Measurements from ENCODE around the gene FBXL17. TPM values are rescaled to one million over a fixed set of nuclear protein-coding genes. Genes with fewer than 3 reads are reported as not detected.
A peak's percentile ranks its signal among the peaks of the same experiment; 100 is the strongest.

FBXL17 gene
- total and polyA plus RNA-seq, 9 of the 15 experiments (the other 6 are each of a cell fraction or from before 2014, with no cell fraction given): 0.32 to 5.4 (median 1.8) TPM

GRCh38 chr5:108381954-108382783 lies at the start of gene FBXL17 (continued):
- TF ChIP-seq ZNF449 (CRISPR knock-in tag; IDR thresholded peaks at IDR 0.05) (peak; percentile 46; the same call in 1 of the 2 replicates), ZNF224 (CRISPR knock-in tag; IDR thresholded peaks at IDR 0.05) (0 out of 2 replicates have a peak, but pooled peaks have one; percentile 27), OTX1 (CRISPR knock-in tag; IDR thresholded peaks at IDR 0.05) (no peak), SREBF1 (IDR thresholded peaks at IDR 0.05; ENCODE audit: borderline replicate concordance, low read depth, low read length) (no peak), NR2C1 (IDR thresholded peaks at IDR 0.05) (peak; percentile 89), NR2C1 (tag; IDR thresholded peaks at IDR 0.05) (peak; percentile 94), MLX (CRISPR knock-in tag; conservative IDR thresholded peaks at IDR 0.05) (no peak), ZFP36 (IDR thresholded peaks at IDR 0.05; ENCODE audit: low read depth, low read length, partially characterized antibody) (no peak), GABPA (tag; conservative IDR thresholded peaks at IDR 0.05; ENCODE audit: low read depth) (peak; percentile 94), DPF2 (IDR thresholded peaks at IDR 0.05) (peak; percentile 59; the same call in 1 of the 2 replicates), HOXB6 (CRISPR knock-in tag; IDR thresholded peaks at IDR 0.05; ENCODE audit: borderline replicate concordance) (no peak), ZBTB17 (CRISPR knock-in tag; IDR thresholded peaks at IDR 0.05) (peak; percentile 13; the same call in 1 of the 2 replicates)
- TF ChIP-seq, protein P1, sequence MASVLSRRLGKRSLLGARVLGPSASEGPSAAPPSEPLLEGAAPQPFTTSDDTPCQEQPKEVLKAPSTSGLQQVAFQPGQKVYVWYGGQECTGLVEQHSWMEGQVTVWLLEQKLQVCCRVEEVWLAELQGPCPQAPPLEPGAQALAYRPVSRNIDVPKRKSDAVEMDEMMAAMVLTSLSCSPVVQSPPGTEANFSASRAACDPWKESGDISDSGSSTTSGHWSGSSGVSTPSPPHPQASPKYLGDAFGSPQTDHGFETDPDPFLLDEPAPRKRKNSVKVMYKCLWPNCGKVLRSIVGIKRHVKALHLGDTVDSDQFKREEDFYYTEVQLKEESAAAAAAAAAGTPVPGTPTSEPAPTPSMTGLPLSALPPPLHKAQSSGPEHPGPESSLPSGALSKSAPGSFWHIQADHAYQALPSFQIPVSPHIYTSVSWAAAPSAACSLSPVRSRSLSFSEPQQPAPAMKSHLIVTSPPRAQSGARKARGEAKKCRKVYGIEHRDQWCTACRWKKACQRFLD (CRISPR knock-in tag; IDR thresholded peaks at IDR 0.05): peak; percentile 90
- TF ChIP-seq, protein P2, sequence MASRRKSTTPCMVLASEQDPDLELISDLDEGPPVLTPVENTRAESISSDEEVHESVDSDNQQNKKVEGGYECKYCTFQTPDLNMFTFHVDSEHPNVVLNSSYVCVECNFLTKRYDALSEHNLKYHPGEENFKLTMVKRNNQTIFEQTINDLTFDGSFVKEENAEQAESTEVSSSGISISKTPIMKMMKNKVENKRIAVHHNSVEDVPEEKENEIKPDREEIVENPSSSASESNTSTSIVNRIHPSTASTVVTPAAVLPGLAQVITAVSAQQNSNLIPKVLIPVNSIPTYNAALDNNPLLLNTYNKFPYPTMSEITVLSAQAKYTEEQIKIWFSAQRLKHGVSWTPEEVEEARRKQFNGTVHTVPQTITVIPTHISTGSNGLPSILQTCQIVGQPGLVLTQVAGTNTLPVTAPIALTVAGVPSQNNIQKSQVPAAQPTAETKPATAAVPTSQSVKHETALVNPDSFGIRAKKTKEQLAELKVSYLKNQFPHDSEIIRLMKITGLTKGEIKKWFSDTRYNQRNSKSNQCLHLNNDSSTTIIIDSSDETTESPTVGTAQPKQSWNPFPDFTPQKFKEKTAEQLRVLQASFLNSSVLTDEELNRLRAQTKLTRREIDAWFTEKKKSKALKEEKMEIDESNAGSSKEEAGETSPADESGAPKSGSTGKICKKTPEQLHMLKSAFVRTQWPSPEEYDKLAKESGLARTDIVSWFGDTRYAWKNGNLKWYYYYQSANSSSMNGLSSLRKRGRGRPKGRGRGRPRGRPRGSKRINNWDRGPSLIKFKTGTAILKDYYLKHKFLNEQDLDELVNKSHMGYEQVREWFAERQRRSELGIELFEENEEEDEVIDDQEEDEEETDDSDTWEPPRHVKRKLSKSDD (conservative IDR thresholded peaks at IDR 0.05; ENCODE audit: low read length): no peak
- TF ChIP-seq, protein P3, sequence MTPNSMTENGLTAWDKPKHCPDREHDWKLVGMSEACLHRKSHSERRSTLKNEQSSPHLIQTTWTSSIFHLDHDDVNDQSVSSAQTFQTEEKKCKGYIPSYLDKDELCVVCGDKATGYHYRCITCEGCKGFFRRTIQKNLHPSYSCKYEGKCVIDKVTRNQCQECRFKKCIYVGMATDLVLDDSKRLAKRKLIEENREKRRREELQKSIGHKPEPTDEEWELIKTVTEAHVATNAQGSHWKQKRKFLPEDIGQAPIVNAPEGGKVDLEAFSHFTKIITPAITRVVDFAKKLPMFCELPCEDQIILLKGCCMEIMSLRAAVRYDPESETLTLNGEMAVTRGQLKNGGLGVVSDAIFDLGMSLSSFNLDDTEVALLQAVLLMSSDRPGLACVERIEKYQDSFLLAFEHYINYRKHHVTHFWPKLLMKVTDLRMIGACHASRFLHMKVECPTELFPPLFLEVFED (CRISPR knock-in tag; conservative IDR thresholded peaks at IDR 0.05): no peak

All from K562 (cell line).